Testis (tissue), 2 donors: ENCODE data around the gene DNAJC11.

ENCODE experiments used
- POLR2A ChIP-seq: fragments of 450-650 bp; IDR thresholded peaks from one replicate; pipeline ENCODE4 v1.6.1; 2017; ENCODE audit warnings: antibody characterized with exemption, mild to moderate bottlenecking, moderate library complexity
- TF ChIP-seq, protein P1 (sequence below), 3 experiments: fragments of 450-650 bp in 2 of 3; fragments of 200-600 bp in 1 of 3; sonication (generic) in 1 of 3; IDR thresholded peaks; one replicate each; pipeline ENCODE4 v1.5.1; 2016 to 2019; ENCODE audit warnings: antibody characterized with exemption in 3 of 3, mild to moderate bottlenecking in 2 of 3, moderate library complexity in 1 of 3

DNA sequence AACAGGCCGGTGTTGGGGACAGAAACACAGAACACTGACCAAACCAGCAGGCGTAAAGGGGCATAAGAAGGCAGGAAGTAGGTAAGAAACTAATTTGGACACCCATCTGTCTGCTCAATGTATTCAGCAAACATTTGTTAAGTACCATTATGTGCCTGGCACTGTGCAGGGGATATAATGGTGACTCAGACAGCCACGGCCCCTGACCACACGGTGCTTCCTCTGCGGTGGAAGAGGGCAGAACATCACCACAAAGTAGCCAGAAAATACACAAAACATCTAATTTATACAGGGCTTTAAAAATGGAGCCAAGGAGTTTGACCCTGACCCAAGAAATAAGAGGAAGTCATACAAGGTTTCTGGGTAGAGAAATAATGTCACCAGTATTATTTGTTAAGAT, 12.9 kb downstream of the DNAJC11 start:
- TF ChIP-seq, protein P1, sequence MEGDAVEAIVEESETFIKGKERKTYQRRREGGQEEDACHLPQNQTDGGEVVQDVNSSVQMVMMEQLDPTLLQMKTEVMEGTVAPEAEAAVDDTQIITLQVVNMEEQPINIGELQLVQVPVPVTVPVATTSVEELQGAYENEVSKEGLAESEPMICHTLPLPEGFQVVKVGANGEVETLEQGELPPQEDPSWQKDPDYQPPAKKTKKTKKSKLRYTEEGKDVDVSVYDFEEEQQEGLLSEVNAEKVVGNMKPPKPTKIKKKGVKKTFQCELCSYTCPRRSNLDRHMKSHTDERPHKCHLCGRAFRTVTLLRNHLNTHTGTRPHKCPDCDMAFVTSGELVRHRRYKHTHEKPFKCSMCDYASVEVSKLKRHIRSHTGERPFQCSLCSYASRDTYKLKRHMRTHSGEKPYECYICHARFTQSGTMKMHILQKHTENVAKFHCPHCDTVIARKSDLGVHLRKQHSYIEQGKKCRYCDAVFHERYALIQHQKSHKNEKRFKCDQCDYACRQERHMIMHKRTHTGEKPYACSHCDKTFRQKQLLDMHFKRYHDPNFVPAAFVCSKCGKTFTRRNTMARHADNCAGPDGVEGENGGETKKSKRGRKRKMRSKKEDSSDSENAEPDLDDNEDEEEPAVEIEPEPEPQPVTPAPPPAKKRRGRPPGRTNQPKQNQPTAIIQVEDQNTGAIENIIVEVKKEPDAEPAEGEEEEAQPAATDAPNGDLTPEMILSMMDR (IDR thresholded peaks at IDR 0.05): no peak
- TF ChIP-seq POLR2A: no peak
